Natural killer cell (primary cell): ENCODE measurements around the gene UBTD1. TPM values are rescaled to one million over a fixed set of nuclear protein-coding genes. Genes with fewer than 3 reads are reported as not detected.

ENCODE experiments used
- ATAC-seq, 3 donors: fragments of 150-1000 bp in 2 of 3; fragments of 200-7000 bp in 1 of 3; cut with Tn5 transposase; 1 replicate in 1 of 3; 2 replicates in 2 of 3; pipeline ENCODE4 v1.10.0; 2021; ENCODE audit warnings: mild to moderate bottlenecking in 2 of 3, moderate library complexity in 2 of 3
- DNase-seq, 2 donors: peaks; one replicate each; pipeline versions ENCODE4 v3.0.0 to v3.0.0-alpha.2; 2013 to 2021; ENCODE audit warnings: mixed read lengths in 1 of 2
- H3K27ac ChIP-seq: one replicate; pipeline ENCODE4 v1.5.1; 2013; ENCODE audit warnings: mild to moderate bottlenecking, low read length
- H3K27me3 ChIP-seq: one replicate; pipeline ENCODE4 v1.6.1; 2013; ENCODE audit warnings: low read length; ENCODE audit not compliant: control insufficient read depth, insufficient read depth
- H3K36me3 ChIP-seq: one replicate; pipeline ENCODE4 v1.6.1; 2013; ENCODE audit warnings: low read length; ENCODE audit not compliant: control insufficient read depth, insufficient read depth
- H3K4me1 ChIP-seq: one replicate; pipeline ENCODE4 v1.6.1; 2013; ENCODE audit warnings: low read length; ENCODE audit not compliant: control insufficient read depth, insufficient read depth
- H3K4me3 ChIP-seq: one replicate; pipeline ENCODE4 v1.5.1; 2013; ENCODE audit warnings: low read length
- H3K9me3 ChIP-seq: one replicate; pipeline ENCODE4 v1.6.1; 2013; ENCODE audit warnings: low read length; ENCODE audit not compliant: control insufficient read depth, insufficient read depth
- H3K27ac Mint-ChIP-seq, 2 donors: one replicate each; pipeline ENCODE4 v1.8.0; 2022; ENCODE audit warnings: mild to moderate bottlenecking in 2 of 2, mixed read lengths in 2 of 2, moderate library complexity in 1 of 2
- H3K27me3 Mint-ChIP-seq, 2 donors: one replicate each; pipeline ENCODE4 v1.8.0; 2022; ENCODE audit warnings: low read depth in 2 of 2, mixed read lengths in 2 of 2
- H3K36me3 Mint-ChIP-seq: one replicate; pipeline ENCODE4 v1.8.0; 2022; ENCODE audit warnings: mixed read lengths
- H3K4me1 Mint-ChIP-seq, 2 donors: one replicate each; pipeline ENCODE4 v1.8.0; 2022; ENCODE audit warnings: mixed read lengths in 2 of 2
- H3K4me3 Mint-ChIP-seq: one replicate; pipeline ENCODE4 v1.8.0; 2022; ENCODE audit warnings: mild to moderate bottlenecking, moderate library complexity, mixed read lengths
- H3K9me3 Mint-ChIP-seq, 2 donors: one replicate each; pipeline ENCODE4 v1.8.0; 2022; ENCODE audit warnings: mixed read lengths in 2 of 2
- CTCF ChIP-seq: fragments of 200-600 bp; IDR thresholded peaks from one replicate; pipeline ENCODE4 v1.8.0; 2022; ENCODE audit warnings: antibody characterized with exemption
- WGBS: methylation state at CpG from one replicate; pipeline ENCODE4 v1.1.7; 2013; ENCODE audit warnings: missing lambda C conversion rate; ENCODE audit not compliant: insufficient coverage; 5-methylcytosine and 5-hydroxymethylcytosine counted together
- intact Hi-C: fragments of 100-400 bp; cut with micrococcal nuclease; formaldehyde crosslinking; loops from one replicate; pipeline ENCODE4 v1.14.2; 2022
- total RNA-seq, 4 donors: library from RNA; stranded (reverse); fragments of 120-200 nt in 1 of 4; gene quantifications; one replicate each; pipeline versions ENCODE4 v1.2.3 to v1.2.4, GENCODE V29; 2013 to 2022

The UBTD1 gene
- total RNA-seq, 3 donors from 2014 or later (not counting 1 experiment from before 2014, with no cell fraction given), result 0.70 to 1.1 (median 0.75) TPM

GRCh38 chr10:97485647-97486281, 13.0 kb upstream of the UBTD1 start:
- Histone ChIP-seq H3K27ac (no peak overlapping the region), H3K36me3 (peaks cover 23% of the 10 kb centered on the region), H3K4me3 (no peak overlapping the region), H3K9me3 (no peaks in the 10 kb centered on the region), H3K4me1 (no peaks in the 10 kb centered on the region), H3K27me3 (no peaks in the 10 kb centered on the region)
- Mint-ChIP-seq H3K4me3 (no peak overlapping the region), H3K27ac (no peak overlapping the region), H3K36me3 (no peaks in the 10 kb centered on the region), H3K27me3 (no peaks in the 10 kb centered on the region), H3K9me3 (no peaks in the 10 kb centered on the region), H3K4me1 (peaks cover 13 to 14% of the 10 kb centered on the region in 2 donors)
- no peak for DNase-seq
- ATAC-seq, result no peak
- TF ChIP-seq CTCF, result no peak
- WGBS, result 100% methylated on average over 3 of the region's 4 CpGs
- intact Hi-C loops, result no loop called here

- H3K9me3 ChIP-seq, result no peaks in the 10 kb centered on the region
- WGBS, result 90% methylated on average over 2 of the region's 2 CpGs
- DNase-seq (no peak), ATAC-seq (no peak)
- H3K4me1 Mint-ChIP-seq, result peaks cover 22 to 23% of the 10 kb centered on the region in 2 donors
- no peaks in the 10 kb centered on the region for H3K4me1 ChIP-seq
- no peaks in the 10 kb centered on the region for H3K36me3 Mint-ChIP-seq
- no peaks in the 10 kb centered on the region for H3K36me3 ChIP-seq
- no peak overlapping the region for H3K27ac Mint-ChIP-seq
- no peaks in the 10 kb centered on the region for H3K27me3 Mint-ChIP-seq
- H3K9me3 Mint-ChIP-seq, result no peaks in the 10 kb centered on the region
- no peak overlapping the region for H3K4me3 Mint-ChIP-seq
- no peak for TF ChIP-seq CTCF
- no peak overlapping the region for H3K4me3 ChIP-seq
- H3K27ac ChIP-seq, result no peak overlapping the region
- no peaks in the 10 kb centered on the region for H3K27me3 ChIP-seq
- intact Hi-C loops, result no loop called here
Measured at GRCh38 chr10:97490592-97490991, 8.1 kb upstream of the UBTD1 start.

GRCh38 chr10:97494151-97494550, 4.6 kb upstream of the UBTD1 start:
- no CpG with 5 or more reads among the region's 2 CpGs for WGBS
- no peak for DNase-seq
- intact Hi-C loops, result no loop called here
- no peak for TF ChIP-seq CTCF
- no peaks in the 10 kb centered on the region for H3K27me3 ChIP-seq
- no peak overlapping the region for H3K27ac ChIP-seq
- no peak overlapping the region for H3K27ac Mint-ChIP-seq
- H3K4me1 ChIP-seq, result no peaks in the 10 kb centered on the region
- H3K9me3 Mint-ChIP-seq, result no peaks in the 10 kb centered on the region
- no peak for ATAC-seq
- H3K4me1 Mint-ChIP-seq, result peaks cover 40 to 43% of the 10 kb centered on the region in 2 donors
- H3K4me3 Mint-ChIP-seq, result no peak overlapping the region
- H3K27me3 Mint-ChIP-seq, result no peaks in the 10 kb centered on the region
- no peaks in the 10 kb centered on the region for H3K9me3 ChIP-seq
- H3K36me3 Mint-ChIP-seq, result no peaks in the 10 kb centered on the region
- no peak overlapping the region for H3K4me3 ChIP-seq
- no peaks in the 10 kb centered on the region for H3K36me3 ChIP-seq
